BJ (cell line): ENCODE measurements around the gene UMAD1. TPM values are rescaled to one million over a fixed set of nuclear protein-coding genes. Genes with fewer than 3 reads are reported as not detected.
"Not testable (repeated sequence)": the region's sequence is repeated elsewhere in the genome, so short reads cannot be mapped to it uniquely, and the experiment has no call there.

Experiments used
- CTCF ChIA-PET: fragments of 350-600 bp; formaldehyde crosslinking; extraction: SDS; loops from one replicate; lab custom pipeline; 2021; ENCODE audit warnings: antibody characterized with exemption, inconsistent platforms; lab: Yijun Ruan, JAX
- POLR2A ChIA-PET: fragments of 300-600 bp; sonication (Branson Sonifier 250); formaldehyde crosslinking; extraction: SDS; loops from one replicate; lab custom pipeline; 2021; ENCODE audit warnings: antibody characterized with exemption; lab: Charles Lee
- DNase-seq: peaks from one replicate; pipeline ENCODE4 v3.0.0-alpha.2; 2011; ENCODE audit warnings: low read depth
- H3K27me3 ChIP-seq: 2 replicates; pipeline ENCODE4 v1.6.0; 2011; ENCODE audit warnings: low read length; ENCODE audit not compliant: control insufficient read depth, insufficient read depth
- H3K36me3 ChIP-seq: 2 replicates; pipeline ENCODE4 v1.5.1; 2011; ENCODE audit warnings: low read length; ENCODE audit not compliant: control insufficient read depth, insufficient read depth
- H3K4me3 ChIP-seq: 2 replicates; pipeline ENCODE4 v1.5.1; 2011; ENCODE audit warnings: low read depth, mild to moderate bottlenecking, control low read depth, low read length
- CTCF ChIP-seq: IDR thresholded peaks from 2 replicates; pipeline ENCODE4 v1.5.1; 2011; ENCODE audit warnings: low read depth, mild to moderate bottlenecking, control low read depth, inconsistent platforms, low read length, moderate library complexity; ENCODE audit not compliant: insufficient read depth
- polyA plus RNA-seq: library from polyadenylated mRNA; depleted of rRNA; stranded (reverse); fragments of >200 nt; gene quantifications from 2 replicates; pipeline ENCODE4 v1.2.3, GENCODE V29; 2011

Gene UMAD1
- polyA plus RNA-seq, 1 experiment, result 10.1 TPM

- H3K36me3 ChIP-seq, result no peaks in the 10 kb centered on the region
- DNase-seq, result no peak
- ChIA-PET POLR2A (no interaction called here), CTCF (no interaction called here)
- no peak overlapping the region for H3K4me3 ChIP-seq
- TF ChIP-seq CTCF, result no peak
- H3K27me3 ChIP-seq, result no peaks in the 10 kb centered on the region
These were observed 174.8 kb downstream of the UMAD1 start for GRCh38 chr7:7815395-7815794.

DNA sequence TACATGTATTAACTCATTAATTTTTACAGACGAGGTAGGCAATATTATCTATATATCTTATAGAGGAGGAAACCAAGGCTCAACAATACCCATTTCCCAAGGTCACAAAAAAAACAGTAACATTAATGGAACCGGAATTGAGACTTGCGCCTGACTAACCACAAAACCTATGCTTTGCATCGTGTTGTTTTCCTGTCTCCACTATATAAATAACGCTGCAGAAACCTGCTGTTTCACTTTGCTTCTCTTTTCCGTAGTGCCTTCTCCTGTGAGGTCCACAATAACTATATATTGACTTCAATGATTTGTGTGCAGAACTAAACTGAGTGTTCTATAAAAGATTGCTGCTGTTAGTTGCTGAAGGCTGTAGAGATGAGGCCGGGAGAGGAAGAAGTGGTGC is 175.5 kb downstream of the UMAD1 start:
- Histone ChIP-seq H3K36me3 (no peaks in the 10 kb centered on the region), H3K27me3 (no peaks in the 10 kb centered on the region), H3K4me3 (no peak overlapping the region)
- ChIA-PET POLR2A (no interaction called here), CTCF (no interaction called here)
- TF ChIP-seq CTCF, result no peak
- no peak for DNase-seq

DNA sequence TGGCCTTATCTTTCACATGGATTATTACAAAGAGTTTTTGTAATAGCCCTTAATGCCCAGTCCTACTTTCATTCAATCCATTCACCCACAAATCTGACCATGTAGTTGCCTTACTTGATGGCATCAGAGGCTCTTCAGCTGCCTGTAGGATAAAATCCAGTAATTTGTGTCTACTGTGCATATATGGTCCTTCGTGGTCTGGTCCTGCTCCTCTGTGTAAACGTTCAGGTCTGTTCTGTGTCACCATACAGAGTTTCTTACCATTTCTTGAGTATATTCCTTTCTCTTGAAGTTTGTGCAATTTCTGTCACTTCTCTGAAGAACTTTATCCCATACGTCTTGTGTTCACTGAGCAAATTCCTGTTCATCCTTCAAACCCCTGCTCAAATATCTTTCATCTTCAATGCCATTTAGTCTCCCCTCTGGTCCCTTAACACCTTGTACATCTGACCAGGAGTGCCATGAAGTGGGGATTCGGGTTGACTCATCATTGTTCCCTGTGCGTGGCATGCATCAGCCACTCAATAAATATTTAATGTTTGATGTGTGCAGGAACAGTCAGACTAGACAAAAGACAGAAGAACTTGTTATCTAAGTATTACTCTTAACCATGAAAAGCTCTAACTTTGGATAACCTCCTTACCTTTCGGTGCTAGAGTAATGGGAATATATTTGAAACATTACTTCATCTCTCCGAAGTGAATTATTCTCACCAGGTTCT is 176.4 kb downstream of the UMAD1 start:
- DNase-seq, result no peak
- CTCF ChIA-PET, result no interaction called here
- POLR2A ChIA-PET, result no interaction called here
- Histone ChIP-seq H3K4me3 (no peak overlapping the region), H3K27me3 (no peaks in the 10 kb centered on the region), H3K36me3 (no peaks in the 10 kb centered on the region)
- no peak for TF ChIP-seq CTCF

DNA sequence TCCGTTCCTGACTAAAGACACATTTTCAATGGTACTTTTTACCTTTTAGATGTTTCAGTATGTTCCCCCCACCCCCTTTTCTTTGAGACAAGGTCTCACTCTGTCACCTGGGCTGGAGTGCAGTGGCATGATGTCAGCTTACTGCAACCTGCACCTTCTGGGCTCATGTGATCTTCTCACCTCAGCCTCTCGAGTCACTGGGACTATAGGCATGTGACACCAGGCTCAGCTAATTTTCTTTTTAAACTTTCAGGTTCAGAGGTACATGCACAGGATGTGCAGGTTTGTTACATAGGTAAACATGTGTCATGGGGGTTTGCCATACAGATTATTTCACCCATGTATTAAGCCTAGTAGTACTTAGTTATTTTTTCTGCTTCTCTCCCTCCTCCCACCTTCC is 177.2 kb downstream of the UMAD1 start:
- Histone ChIP-seq H3K36me3 (no peaks in the 10 kb centered on the region), H3K4me3 (no peak overlapping the region), H3K27me3 (no peaks in the 10 kb centered on the region)
- POLR2A ChIA-PET, result no interaction called here
- no peak for TF ChIP-seq CTCF
- CTCF ChIA-PET, result no interaction called here
- no peak for DNase-seq

DNA sequence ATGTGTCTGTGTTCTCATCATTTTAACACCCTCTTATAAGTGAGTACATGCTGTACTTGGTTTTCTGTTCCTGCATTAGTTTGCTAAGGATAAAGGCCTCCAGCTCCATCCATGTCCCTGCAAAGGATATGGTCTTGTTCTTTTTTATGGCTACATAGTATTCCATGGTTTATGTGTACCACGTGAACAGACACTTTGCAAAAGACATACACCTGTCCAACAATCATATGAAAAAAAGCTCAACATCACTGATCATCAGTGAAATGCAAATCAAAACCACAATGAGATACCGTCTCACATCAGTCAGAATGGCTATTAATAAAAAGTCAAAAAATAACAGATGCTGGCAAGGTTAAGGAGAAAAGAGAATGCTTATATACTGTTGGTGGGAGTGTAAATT is 177.6 kb downstream of the UMAD1 start:
- DNase-seq, H3K4me3 ChIP-seq, H3K36me3 ChIP-seq, POLR2A ChIA-PET, CTCF ChIA-PET, H3K27me3 ChIP-seq: not testable (repeated sequence)
